HEK293 (cell line): ENCODE results near the gene PRKCA.
A peak's percentile ranks its signal among the peaks of the same experiment; 100 is the strongest.

Experiments
- CTCF ChIA-PET: fragments of 350-600 bp; formaldehyde crosslinking; extraction: SDS; loops from one replicate; lab custom pipeline; 2021; ENCODE audit warnings: antibody characterized with exemption; lab: Yijun Ruan, JAX
- POLR2A ChIA-PET: fragments of 300-600 bp; formaldehyde crosslinking; extraction: SDS; loops from one replicate; lab custom pipeline; 2020; ENCODE audit warnings: antibody characterized with exemption, inconsistent platforms; lab: Yijun Ruan, JAX
- H3K27ac ChIP-seq: fragments of 200-500 bp; sonication (Bioruptor generic); 2 replicates; pipeline ENCODE4 v1.5.1; 2014; ENCODE audit warnings: low read depth, low read length, control low read depth, inconsistent platforms; ENCODE audit errors: extremely low read depth
- H3K36me3 ChIP-seq, 2 experiments: fragments of 200-500 bp in 1 of 2; sonication (Bioruptor generic) in 1 of 2; 1 replicate in 1 of 2; 2 replicates in 1 of 2; pipeline ENCODE4 v1.5.1; 2014 to 2017; ENCODE audit warnings: inconsistent platforms in 2 of 2, low read length in 2 of 2; ENCODE audit not compliant: control insufficient read depth in 2 of 2, insufficient read depth in 1 of 2
- H3K4me1 ChIP-seq: fragments of 200-500 bp; sonication (Bioruptor generic); 2 replicates; pipeline ENCODE4 v1.5.1; 2014; ENCODE audit warnings: mild to moderate bottlenecking, low read length, inconsistent platforms; ENCODE audit not compliant: control insufficient read depth, insufficient read depth
- H3K4me3 ChIP-seq: 2 replicates; pipeline ENCODE4 v1.5.1; 2011; ENCODE audit warnings: low read depth, mild to moderate bottlenecking, control low read depth, low read length, moderate library complexity
- H3K9me3 ChIP-seq: fragments of 200-500 bp; sonication (Bioruptor generic); 2 replicates; pipeline ENCODE4 v1.5.1; 2014; ENCODE audit warnings: low read depth, low read length, inconsistent platforms; ENCODE audit not compliant: control insufficient read depth, insufficient read depth
- EGR2 ChIP-seq: fragments of 450-650 bp; formaldehyde crosslinking; IDR thresholded peaks from 2 replicates; pipeline ENCODE4 v1.5.1; 2016; ENCODE audit warnings: low read depth, missing biosample characterization, missing genetic modification characterization
- KLF17 ChIP-seq: fragments of 450-650 bp; formaldehyde crosslinking; IDR thresholded peaks from 2 replicates; pipeline ENCODE4 v1.5.1; 2016; ENCODE audit warnings: missing biosample characterization, missing genetic modification characterization
- OSR2 ChIP-seq: fragments of 450-650 bp; formaldehyde crosslinking; IDR thresholded peaks from 2 replicates; pipeline ENCODE4 v1.5.1; 2016; ENCODE audit warnings: missing biosample characterization, missing genetic modification characterization
- PATZ1 ChIP-seq: fragments of 450-650 bp; formaldehyde crosslinking; IDR thresholded peaks from 2 replicates; pipeline ENCODE4 v1.5.1; 2016; ENCODE audit warnings: missing biosample characterization, missing genetic modification characterization
- SP2 ChIP-seq: fragments of 450-650 bp; formaldehyde crosslinking; IDR thresholded peaks from 2 replicates; pipeline ENCODE4 v1.5.1; 2016; ENCODE audit warnings: missing biosample characterization, missing genetic modification characterization
- ZFHX2 ChIP-seq: fragments of 450-650 bp; formaldehyde crosslinking; conservative IDR thresholded peaks from 2 replicates; pipeline ENCODE4 v1.5.1; 2016; ENCODE audit warnings: missing biosample characterization, missing genetic modification characterization
- ZNF132 ChIP-seq: fragments of 450-650 bp; formaldehyde crosslinking; IDR thresholded peaks from 2 replicates; pipeline ENCODE4 v1.5.1; 2017; ENCODE audit warnings: missing biosample characterization, missing genetic modification characterization, borderline replicate concordance
- ZNF138 ChIP-seq: fragments of 450-650 bp; formaldehyde crosslinking; IDR thresholded peaks from 2 replicates; pipeline ENCODE4 v1.5.1; 2016; ENCODE audit warnings: missing biosample characterization, missing genetic modification characterization, borderline replicate concordance
- ZNF280C ChIP-seq: fragments of 450-650 bp; formaldehyde crosslinking; IDR thresholded peaks from 2 replicates; pipeline ENCODE4 v1.5.1; 2016; ENCODE audit warnings: missing biosample characterization, missing genetic modification characterization
- ZNF426 ChIP-seq: fragments of 450-650 bp; formaldehyde crosslinking; IDR thresholded peaks from 2 replicates; pipeline ENCODE4 v1.5.1; 2017; ENCODE audit warnings: missing biosample characterization, missing genetic modification characterization, mild to moderate bottlenecking, inconsistent platforms, moderate library complexity
- ZNF571 ChIP-seq: fragments of 450-650 bp; formaldehyde crosslinking; IDR thresholded peaks from 2 replicates; pipeline ENCODE4 v1.5.0; 2017; ENCODE audit warnings: missing biosample characterization, missing genetic modification characterization
- ZNF580 ChIP-seq: fragments of 450-650 bp; formaldehyde crosslinking; IDR thresholded peaks from 2 replicates; pipeline ENCODE4 v1.5.1; 2016; ENCODE audit warnings: missing biosample characterization, missing genetic modification characterization
- ZNF639 ChIP-seq: fragments of 450-650 bp; formaldehyde crosslinking; IDR thresholded peaks from 2 replicates; pipeline ENCODE4 v1.5.1; 2016; ENCODE audit warnings: missing biosample characterization, missing genetic modification characterization
- ZNF654 ChIP-seq: fragments of 450-650 bp; formaldehyde crosslinking; IDR thresholded peaks from 2 replicates; pipeline ENCODE4 v1.5.1; 2016; ENCODE audit warnings: low read depth, missing biosample characterization, missing genetic modification characterization
- ZNF707 ChIP-seq: fragments of 450-650 bp; formaldehyde crosslinking; IDR thresholded peaks from 2 replicates; pipeline ENCODE4 v1.5.1; 2016; ENCODE audit warnings: missing biosample characterization, missing genetic modification characterization
- ZNF747 ChIP-seq: fragments of 450-650 bp; formaldehyde crosslinking; IDR thresholded peaks from 2 replicates; pipeline ENCODE4 v1.5.1; 2016; ENCODE audit warnings: missing biosample characterization, missing genetic modification characterization
- ZSCAN5A ChIP-seq: fragments of 450-650 bp; formaldehyde crosslinking; IDR thresholded peaks from 2 replicates; pipeline ENCODE4 v1.5.1; 2016; ENCODE audit warnings: missing biosample characterization, missing genetic modification characterization

PRKCA gene

GRCh38 chr17:66423056-66423955 lies 120.9 kb downstream of the PRKCA start (continued):
- TF ChIP-seq ZNF639 (tag by site-specific recombination) (no peak), OSR2 (peak; percentile 88), PATZ1 (no peak)

GRCh38 chr17:66425756-66426396 lies 123.5 kb downstream of the PRKCA start:
- Histone ChIP-seq H3K9me3 (no peaks in the 10 kb centered on the region), H3K27ac (no peak overlapping the region), H3K4me1 (peaks cover 14% of the 10 kb centered on the region), H3K36me3 (no peaks in the 10 kb centered on the region), H3K4me3 (no peak overlapping the region)
- TF ChIP-seq ZNF707 (no peak), KLF17 (no peak), ZFHX2 (tag by site-specific recombination) (no peak), ZNF571 (no peak), ZNF132 (tag by site-specific recombination) (no peak), ZNF280C (no peak), ZNF639 (tag by site-specific recombination) (no peak), ZNF654 (tag by site-specific recombination) (no peak)
- ChIA-PET POLR2A (no interaction called here), CTCF (no interaction called here)

GRCh38 chr17:66426397-66427033 lies 124.1 kb downstream of the PRKCA start:
- no peak overlapping the region for H3K4me3 ChIP-seq
- no peaks in the 10 kb centered on the region for H3K36me3 ChIP-seq
- no peaks in the 10 kb centered on the region for H3K9me3 ChIP-seq
- ChIA-PET POLR2A (no interaction called here), CTCF (interaction anchor here (0.6 kb wide), 1 partner anchor 147 kb away, joined by 4 read pairs; no protein-coding TSS in a partner anchor)
- H3K27ac ChIP-seq: no peak overlapping the region
- H3K4me1 ChIP-seq: peaks cover 14% of the 10 kb centered on the region
- no peak for TF ChIP-seq SP2
- TF ChIP-seq ZNF580 (tag by site-specific recombination): peak; percentile 75
- no peak for TF ChIP-seq ZNF426 (tag by site-specific recombination)
- no peak for TF ChIP-seq ZNF747
- TF ChIP-seq ZNF138 (tag by site-specific recombination): no peak
- TF ChIP-seq EGR2 (tag by site-specific recombination): no peak
- TF ChIP-seq ZSCAN5A (tag by site-specific recombination): 0 out of 2 replicates have a peak, but pooled peaks have one; percentile 44
